ENCODE data around the gene TERC.

The TERC gene
- 0.12 to 0.26 reads per million in 2 experiments for total RNA-seq

GRCh38 chr3:169764882-169765612 is at the start of gene TERC:
Gene TERC (minus strand): TSS chr3:169765060.
- peak; percentile 88 for DNase-seq (ENCODE audit: low read depth)

- peak; percentile 62 for DNase-seq (ENCODE audit: low read depth)
Observed at GRCh38 chr3:169813757-169814517, 49.1 kb upstream of the TERC start.

DNA sequence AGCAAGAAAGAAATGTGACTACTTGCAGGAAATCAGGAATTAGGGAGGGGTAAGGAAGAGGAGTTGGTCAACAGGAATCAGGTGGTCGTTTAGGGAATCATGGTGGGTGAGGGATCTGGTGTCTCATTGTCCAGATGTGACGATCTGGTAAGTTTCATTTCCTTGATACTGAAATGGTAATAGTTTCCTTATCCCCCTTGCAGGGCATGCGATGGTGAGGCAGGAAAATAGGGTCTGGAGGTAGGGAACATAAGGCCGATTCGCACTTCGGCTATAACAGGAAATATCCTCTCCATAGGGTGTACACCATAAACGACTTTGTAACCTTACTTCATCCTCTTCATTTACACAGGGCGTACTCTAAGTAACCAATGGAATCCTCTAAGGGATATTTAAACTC is 48.4 kb upstream of the TERC start:
- no peak for DNase-seq (ENCODE audit: low read depth)

- DNase-seq (ENCODE audit: low read depth): peak; percentile 39
Observed at GRCh38 chr3:169812332-169813235, 47.7 kb upstream of the TERC start, which contains the start of the genes LRRC34 and LRRIQ4. Gene LRRC34 (minus strand): TSS chr3:169812904. CDS start chr3:169812548, 356 bp downstream. Gene LRRIQ4 (plus strand): TSS chr3:169812870. CDS start chr3:169821922, 9,052 bp downstream.

DNA sequence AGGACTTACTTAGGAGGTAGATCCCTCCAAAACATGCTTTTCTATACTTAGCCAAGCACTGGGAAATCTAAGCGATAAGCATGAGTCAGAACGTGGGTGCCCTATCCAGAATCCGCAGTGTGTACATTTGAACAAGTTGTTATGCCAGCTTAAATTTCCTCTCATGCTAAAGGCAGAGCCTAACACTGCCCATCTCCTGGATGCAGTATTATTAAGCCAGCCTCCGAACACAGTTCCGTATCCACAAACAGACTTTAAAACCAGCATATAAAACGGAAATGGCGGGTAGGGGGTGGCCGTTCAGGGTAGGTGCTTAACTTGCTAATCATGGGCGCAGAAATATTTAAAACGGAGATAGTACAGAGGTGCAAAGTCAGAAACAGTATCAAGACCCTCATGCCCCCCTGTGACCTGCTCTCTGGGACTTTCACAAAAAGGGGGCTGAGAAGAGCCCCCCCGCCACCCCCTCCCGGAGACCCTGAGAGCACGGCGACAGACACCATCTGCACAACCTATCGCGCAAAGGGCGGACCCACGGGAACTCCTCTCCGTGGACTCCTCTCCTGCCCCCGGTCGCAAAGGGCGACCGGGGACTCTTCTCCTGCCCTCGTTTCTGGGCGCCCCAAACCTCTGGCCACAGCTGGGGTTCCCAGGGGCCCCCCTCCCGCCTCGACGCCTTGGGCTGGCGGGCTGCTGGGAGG is 46.9 kb upstream of the TERC start:
- DNase-seq (ENCODE audit: low read depth): no peak

GRCh38 chr3:169809230-169809795 is 44.5 kb upstream of the TERC start:
- DNase-seq (ENCODE audit: low read depth): no peak

DNA sequence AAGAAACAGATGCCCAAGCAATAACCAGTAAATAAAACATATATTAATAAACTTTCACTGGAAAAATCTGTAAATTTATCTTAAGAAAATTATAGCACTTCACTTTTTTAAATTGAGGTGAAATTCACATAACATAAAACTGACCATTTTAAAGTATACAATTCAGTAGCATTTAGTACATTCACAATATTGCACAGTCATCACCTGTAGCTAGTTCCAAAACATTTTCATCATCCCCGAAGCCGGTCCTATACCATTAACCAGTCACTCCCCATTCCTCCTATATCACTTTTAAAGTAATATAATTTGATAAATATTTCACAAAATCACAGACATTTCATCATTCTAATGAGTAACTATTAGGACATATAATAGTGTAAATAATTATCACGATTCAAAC is 39.8 kb upstream of the TERC start:
- DNase-seq (ENCODE audit: low read depth): no peak

DNA sequence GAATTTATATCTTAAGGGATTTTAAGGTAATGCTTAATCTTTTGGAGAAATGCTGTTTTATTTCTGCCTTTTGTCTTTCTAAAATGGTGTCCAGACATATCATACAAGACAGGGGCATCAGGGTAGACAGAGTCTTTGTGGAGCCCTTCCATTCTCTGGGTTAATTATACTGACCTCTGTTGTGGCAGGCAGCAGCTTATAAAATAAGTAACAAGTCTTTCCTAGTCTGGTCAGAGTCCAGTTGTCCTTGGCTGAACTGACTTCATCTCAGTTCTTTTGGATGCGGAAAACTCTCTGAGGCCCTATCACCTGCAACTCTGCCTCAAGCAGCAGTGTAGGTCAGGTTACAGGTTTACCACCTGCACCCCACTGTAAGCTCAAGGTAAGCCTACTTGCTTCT is 27.5 kb upstream of the TERC start:
- DNase-seq (ENCODE audit: low read depth): no peak

GRCh38 chr3:169790687-169791429 is 26.0 kb upstream of the TERC start:
- DNase-seq (ENCODE audit: low read depth): no peak

DNA sequence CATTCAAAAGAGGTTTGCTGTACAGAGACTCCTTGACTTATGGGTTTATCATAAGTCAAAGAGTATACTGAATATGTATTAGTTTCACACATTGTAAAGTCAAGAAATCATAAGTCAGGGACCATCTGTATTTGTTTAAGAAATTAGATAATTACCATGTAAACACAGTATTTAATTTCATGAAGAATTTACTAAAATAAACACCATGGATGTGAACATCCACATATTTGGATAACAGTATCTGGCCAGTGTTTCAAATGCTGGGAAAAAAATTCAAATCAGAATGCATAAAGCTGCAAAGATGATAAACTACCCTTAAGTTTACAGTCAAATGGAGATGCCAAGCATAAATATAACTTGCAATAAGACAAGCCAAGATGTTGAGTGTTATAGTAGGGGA is 25.4 kb upstream of the TERC start:
- DNase-seq (ENCODE audit: low read depth): no peak

DNA sequence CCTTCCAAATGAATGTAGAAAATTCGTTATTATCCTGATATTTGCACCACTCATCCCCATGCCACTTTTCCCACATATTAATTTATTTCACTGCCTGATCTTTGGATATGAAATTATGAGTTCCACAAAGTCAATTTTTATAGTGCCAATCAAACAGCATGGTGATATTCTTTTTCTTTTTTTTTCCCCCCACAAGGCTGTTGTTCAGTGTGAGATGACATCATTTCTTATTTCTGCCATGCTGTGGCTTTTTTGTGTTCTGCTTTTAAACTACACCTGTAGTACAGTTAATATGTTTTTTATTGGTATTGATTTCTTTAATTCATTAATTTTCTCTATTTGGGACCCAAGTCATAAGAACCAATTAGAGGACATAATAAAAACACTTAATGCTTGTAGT is 22.9 kb upstream of the TERC start:
- DNase-seq (ENCODE audit: low read depth): no peak

GRCh38 chr3:169787120-169787519 is 22.3 kb upstream of the TERC start:
- no peak for DNase-seq (ENCODE audit: low read depth)

DNA sequence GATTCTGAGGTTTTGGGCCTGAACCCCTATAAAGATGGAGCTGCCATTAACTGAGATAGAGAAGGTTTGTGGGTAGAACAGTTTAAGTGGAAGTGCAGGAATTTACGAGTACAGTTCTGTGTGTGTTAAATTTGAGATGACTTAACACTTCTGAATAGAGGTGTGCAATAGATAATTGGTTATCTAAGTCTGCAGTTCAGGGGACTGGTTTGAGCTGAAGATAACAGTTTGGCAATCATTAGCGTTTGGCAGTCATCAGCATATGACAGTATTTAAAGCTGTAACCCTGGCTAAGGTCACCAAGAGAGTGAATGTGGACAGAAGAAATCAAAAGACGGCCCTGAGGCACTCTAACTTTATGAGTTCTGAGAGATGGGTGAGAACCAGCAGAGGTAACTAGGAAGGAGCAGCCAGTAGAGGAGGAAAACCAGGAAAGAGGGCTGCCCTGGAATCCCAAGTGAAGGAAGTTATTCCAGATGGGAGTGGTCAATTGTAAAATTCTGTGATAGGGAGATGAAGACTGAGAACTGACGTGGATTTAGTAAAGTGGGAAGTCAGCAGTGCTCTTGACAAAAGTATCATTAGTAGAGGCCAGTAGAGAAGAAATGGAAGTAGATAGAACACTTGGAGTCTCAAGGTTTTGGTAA is 16.5 kb upstream of the TERC start:
- DNase-seq (ENCODE audit: low read depth): no peak

DNA sequence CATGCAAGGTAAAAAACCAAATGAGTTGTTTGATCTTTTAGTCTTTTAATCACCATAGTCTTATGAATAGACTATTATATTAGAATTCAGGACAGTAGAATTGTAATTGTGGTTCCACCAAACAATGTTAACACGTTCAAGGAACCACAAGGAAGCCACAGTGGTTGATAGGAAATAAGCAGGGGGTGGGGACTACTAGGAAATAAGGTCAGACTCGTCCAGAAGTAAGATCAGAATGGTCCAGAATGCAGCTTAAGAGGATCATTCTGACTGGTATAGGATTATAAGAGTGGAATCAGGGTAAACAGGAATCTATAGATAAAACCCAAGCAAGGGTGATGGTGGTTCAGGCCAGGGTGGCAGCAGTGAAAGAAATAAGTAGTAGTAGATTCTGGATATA is 15.9 kb upstream of the TERC start:
- no peak for DNase-seq (ENCODE audit: low read depth)

GRCh38 chr3:169777822-169778221 is 13.0 kb upstream of the TERC start:
- no peak for DNase-seq (ENCODE audit: low read depth)

GRCh38 chr3:169774186-169774585 is 9.3 kb upstream of the TERC start:
- DNase-seq (ENCODE audit: low read depth): no peak

DNA sequence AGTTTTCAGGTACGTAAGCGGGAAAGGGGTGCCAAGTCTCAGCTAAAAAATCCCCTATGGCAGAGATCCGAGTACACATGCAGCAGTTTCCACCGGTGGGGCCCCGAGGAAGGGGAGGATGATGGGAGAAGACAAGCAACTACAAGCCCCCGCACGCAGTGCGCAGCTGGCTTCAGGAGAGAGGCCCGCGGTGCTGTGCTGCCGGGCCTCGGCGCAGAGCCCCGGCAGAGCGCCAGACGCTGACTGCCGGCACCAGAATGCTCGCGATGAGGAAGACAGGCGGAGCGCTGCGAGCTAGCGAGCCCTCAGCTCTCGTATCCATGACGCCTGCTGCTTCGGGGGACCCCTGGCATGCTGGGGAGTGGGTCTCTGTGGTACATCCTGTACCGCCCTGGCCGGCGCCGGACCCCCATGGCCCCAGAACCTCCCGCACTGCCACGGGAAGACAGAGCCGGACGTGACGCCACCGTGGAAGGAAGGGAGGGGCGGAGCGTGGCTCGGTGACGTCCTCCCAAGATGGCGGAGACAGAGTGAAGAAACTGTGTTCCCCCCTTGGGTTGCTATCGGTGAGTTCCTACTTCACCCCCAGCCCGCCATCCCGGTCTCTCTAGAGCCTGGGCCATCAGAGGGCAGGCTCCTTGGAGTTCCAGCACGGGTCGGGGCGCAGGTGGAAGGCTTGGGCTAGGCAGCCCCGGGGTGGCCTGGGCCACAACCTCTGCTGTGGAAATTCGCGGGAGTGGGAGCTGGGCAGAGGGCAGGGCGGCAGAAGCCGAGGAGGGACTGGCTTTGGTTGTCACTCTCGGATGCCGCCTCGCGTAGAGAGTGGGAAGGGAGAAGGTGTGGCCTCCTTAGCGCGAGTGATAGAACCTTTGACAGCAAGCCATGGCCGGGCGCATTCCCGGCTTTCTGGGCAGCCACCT is 8.3 kb upstream of the TERC start, which contains the start of gene MYNN:
Gene MYNN (plus strand): TSS at position 500 of the 920 bp plus-strand sequence. CDS start 900 bp downstream, outside the sequence.
- peak; percentile 86 for DNase-seq (ENCODE audit: low read depth)

DNA sequence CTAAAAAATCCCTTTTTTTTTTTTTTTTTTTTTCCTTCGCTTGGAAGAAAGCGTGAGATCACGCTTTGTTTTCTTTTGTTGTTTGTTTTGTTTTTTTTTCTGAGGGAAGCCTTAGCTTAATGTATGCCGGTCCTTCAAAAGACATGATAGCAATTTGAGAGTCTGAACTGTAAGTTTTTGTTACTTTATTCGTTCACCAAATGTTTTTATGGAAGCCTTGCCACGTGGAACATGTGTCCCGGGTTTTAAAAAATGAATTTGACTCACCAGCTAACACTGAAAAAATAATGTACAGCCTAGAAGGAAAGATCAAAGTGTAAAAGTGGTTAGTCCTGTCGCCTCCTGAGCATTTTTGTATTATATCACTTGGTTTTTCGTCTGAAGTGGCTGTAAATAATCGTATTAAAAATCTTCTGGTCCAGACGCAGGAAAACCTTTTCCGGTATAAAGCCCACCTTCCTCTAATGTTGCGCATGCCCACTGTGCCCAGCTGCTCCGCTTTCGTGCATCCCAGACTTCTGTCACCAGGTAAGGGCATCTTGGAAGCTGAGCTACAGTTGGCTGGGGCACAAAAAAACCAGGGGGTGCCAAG is 7.5 kb upstream of the TERC start:
- DNase-seq (ENCODE audit: low read depth): no peak

All from T follicular helper cell (primary cell).